ENCODE data around the gene MYBPC1. TPM values are rescaled to one million over a fixed set of nuclear protein-coding genes. Genes with fewer than 3 reads are reported as not detected.

Gene MYBPC1
- total and polyA plus RNA-seq, 2 of the 13 experiments (the other 11 are each of a cell fraction or from before 2014, with no cell fraction given) = 0.31 to 0.53 TPM

DNA sequence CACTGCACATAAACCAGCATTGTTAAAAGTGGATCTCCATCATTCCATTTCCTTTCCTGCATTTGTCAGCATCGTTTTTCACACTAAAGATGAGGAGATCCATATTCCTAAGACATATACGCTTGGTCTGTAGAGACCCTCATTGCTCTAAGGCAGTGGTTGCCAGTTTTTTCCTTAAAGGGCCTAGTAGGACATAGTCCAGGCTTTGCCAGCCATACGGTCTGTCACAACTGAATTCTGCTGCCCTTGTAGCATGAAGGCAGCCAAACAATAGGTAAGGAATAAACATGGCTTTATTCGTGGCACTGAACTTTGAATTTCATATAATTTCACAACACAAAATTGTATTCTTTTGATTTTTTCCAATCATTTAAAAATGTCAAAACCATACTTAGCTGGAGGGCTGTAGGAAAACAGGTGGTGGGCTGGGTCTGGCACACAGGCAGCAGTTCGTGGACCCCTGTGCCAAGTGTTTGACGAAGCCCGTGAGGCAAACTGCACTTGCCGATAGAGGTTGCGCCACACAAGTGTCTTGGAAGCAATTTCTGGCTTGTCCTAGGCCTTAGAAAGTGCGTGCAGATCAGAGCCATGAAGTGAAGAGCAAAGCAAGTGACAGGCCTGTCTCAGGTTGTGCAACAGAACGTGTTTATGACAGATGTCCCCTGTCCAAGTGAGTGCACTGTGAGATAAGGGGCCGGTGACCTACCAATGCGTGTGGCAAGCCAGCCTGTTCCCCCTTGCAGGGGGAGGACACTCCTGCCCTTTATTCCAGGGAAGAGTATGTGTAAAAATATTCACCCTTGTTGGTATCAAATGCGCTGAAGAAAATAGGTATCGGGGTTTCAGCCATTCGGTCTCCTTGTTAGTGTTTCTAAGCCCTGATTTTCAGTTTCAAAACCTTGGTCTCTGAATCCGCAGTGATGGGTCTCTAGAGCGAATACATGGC lies 101.8 kb downstream of the MYBPC1 start (continued):
- TF ChIP-seq, protein P1, sequence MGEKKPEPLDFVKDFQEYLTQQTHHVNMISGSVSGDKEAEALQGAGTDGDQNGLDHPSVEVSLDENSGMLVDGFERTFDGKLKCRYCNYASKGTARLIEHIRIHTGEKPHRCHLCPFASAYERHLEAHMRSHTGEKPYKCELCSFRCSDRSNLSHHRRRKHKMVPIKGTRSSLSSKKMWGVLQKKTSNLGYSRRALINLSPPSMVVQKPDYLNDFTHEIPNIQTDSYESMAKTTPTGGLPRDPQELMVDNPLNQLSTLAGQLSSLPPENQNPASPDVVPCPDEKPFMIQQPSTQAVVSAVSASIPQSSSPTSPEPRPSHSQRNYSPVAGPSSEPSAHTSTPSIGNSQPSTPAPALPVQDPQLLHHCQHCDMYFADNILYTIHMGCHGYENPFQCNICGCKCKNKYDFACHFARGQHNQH (CRISPR knock-in tag; IDR thresholded peaks at IDR 0.05) = no peak; the same call in none of the 2 replicates
- TF ChIP-seq ZMYM2 (CRISPR knock-in tag; IDR thresholded peaks at IDR 0.05) (no peak), TOPORS (CRISPR knock-in tag; IDR thresholded peaks at IDR 0.05) (no peak; the same call in 1 of the 2 replicates), ASH2L (IDR thresholded peaks at IDR 0.05; ENCODE audit: insufficient read length, low read depth, low read length) (no peak), HCFC1 (IDR thresholded peaks at IDR 0.05; ENCODE audit: low read depth, low read length) (no peak), SNRNP70 (IDR thresholded peaks at IDR 0.05; ENCODE audit: low read depth, low read length) (no peak), ZNF460 (CRISPR knock-in tag; IDR thresholded peaks at IDR 0.05; ENCODE audit: borderline replicate concordance) (no peak), TGIF2 (CRISPR knock-in tag; IDR thresholded peaks at IDR 0.05) (peak; percentile 100), ATF7-NPFF (CRISPR knock-in tag; IDR thresholded peaks at IDR 0.05; ENCODE audit: low read depth) (0 out of 2 replicates have a peak, but pooled peaks have one; percentile 13)
- TF ChIP-seq, protein P2, sequence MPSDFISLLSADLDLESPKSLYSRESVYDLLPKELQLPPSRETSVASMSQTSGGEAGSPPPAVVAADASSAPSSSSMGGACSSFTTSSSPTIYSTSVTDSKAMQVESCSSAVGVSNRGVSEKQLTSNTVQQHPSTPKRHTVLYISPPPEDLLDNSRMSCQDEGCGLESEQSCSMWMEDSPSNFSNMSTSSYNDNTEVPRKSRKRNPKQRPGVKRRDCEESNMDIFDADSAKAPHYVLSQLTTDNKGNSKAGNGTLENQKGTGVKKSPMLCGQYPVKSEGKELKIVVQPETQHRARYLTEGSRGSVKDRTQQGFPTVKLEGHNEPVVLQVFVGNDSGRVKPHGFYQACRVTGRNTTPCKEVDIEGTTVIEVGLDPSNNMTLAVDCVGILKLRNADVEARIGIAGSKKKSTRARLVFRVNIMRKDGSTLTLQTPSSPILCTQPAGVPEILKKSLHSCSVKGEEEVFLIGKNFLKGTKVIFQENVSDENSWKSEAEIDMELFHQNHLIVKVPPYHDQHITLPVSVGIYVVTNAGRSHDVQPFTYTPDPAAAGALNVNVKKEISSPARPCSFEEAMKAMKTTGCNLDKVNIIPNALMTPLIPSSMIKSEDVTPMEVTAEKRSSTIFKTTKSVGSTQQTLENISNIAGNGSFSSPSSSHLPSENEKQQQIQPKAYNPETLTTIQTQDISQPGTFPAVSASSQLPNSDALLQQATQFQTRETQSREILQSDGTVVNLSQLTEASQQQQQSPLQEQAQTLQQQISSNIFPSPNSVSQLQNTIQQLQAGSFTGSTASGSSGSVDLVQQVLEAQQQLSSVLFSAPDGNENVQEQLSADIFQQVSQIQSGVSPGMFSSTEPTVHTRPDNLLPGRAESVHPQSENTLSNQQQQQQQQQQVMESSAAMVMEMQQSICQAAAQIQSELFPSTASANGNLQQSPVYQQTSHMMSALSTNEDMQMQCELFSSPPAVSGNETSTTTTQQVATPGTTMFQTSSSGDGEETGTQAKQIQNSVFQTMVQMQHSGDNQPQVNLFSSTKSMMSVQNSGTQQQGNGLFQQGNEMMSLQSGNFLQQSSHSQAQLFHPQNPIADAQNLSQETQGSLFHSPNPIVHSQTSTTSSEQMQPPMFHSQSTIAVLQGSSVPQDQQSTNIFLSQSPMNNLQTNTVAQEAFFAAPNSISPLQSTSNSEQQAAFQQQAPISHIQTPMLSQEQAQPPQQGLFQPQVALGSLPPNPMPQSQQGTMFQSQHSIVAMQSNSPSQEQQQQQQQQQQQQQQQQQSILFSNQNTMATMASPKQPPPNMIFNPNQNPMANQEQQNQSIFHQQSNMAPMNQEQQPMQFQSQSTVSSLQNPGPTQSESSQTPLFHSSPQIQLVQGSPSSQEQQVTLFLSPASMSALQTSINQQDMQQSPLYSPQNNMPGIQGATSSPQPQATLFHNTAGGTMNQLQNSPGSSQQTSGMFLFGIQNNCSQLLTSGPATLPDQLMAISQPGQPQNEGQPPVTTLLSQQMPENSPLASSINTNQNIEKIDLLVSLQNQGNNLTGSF (CRISPR knock-in tag; IDR thresholded peaks at IDR 0.05) = no peak
- TF ChIP-seq, protein P3, sequence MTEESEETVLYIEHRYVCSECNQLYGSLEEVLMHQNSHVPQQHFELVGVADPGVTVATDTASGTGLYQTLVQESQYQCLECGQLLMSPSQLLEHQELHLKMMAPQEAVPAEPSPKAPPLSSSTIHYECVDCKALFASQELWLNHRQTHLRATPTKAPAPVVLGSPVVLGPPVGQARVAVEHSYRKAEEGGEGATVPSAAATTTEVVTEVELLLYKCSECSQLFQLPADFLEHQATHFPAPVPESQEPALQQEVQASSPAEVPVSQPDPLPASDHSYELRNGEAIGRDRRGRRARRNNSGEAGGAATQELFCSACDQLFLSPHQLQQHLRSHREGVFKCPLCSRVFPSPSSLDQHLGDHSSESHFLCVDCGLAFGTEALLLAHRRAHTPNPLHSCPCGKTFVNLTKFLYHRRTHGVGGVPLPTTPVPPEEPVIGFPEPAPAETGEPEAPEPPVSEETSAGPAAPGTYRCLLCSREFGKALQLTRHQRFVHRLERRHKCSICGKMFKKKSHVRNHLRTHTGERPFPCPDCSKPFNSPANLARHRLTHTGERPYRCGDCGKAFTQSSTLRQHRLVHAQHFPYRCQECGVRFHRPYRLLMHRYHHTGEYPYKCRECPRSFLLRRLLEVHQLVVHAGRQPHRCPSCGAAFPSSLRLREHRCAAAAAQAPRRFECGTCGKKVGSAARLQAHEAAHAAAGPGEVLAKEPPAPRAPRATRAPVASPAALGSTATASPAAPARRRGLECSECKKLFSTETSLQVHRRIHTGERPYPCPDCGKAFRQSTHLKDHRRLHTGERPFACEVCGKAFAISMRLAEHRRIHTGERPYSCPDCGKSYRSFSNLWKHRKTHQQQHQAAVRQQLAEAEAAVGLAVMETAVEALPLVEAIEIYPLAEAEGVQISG (CRISPR knock-in tag; IDR thresholded peaks at IDR 0.05) = peak; percentile 45; the same call in 1 of the 2 replicates
- TF ChIP-seq, protein P4, sequence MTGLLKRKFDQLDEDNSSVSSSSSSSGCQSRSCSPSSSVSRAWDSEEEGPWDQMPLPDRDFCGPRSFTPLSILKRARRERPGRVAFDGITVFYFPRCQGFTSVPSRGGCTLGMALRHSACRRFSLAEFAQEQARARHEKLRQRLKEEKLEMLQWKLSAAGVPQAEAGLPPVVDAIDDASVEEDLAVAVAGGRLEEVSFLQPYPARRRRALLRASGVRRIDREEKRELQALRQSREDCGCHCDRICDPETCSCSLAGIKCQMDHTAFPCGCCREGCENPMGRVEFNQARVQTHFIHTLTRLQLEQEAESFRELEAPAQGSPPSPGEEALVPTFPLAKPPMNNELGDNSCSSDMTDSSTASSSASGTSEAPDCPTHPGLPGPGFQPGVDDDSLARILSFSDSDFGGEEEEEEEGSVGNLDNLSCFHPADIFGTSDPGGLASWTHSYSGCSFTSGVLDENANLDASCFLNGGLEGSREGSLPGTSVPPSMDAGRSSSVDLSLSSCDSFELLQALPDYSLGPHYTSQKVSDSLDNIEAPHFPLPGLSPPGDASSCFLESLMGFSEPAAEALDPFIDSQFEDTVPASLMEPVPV (CRISPR knock-in tag; IDR thresholded peaks at IDR 0.05) = no peak
- TF ChIP-seq, protein P5, sequence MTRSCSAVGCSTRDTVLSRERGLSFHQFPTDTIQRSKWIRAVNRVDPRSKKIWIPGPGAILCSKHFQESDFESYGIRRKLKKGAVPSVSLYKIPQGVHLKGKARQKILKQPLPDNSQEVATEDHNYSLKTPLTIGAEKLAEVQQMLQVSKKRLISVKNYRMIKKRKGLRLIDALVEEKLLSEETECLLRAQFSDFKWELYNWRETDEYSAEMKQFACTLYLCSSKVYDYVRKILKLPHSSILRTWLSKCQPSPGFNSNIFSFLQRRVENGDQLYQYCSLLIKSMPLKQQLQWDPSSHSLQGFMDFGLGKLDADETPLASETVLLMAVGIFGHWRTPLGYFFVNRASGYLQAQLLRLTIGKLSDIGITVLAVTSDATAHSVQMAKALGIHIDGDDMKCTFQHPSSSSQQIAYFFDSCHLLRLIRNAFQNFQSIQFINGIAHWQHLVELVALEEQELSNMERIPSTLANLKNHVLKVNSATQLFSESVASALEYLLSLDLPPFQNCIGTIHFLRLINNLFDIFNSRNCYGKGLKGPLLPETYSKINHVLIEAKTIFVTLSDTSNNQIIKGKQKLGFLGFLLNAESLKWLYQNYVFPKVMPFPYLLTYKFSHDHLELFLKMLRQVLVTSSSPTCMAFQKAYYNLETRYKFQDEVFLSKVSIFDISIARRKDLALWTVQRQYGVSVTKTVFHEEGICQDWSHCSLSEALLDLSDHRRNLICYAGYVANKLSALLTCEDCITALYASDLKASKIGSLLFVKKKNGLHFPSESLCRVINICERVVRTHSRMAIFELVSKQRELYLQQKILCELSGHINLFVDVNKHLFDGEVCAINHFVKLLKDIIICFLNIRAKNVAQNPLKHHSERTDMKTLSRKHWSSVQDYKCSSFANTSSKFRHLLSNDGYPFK (CRISPR knock-in tag; IDR thresholded peaks at IDR 0.05; ENCODE audit: borderline replicate concordance) = 0 out of 2 replicates have a peak, but pooled peaks have one; percentile 52
